Sigmoid colon (tissue), 4 donors: ENCODE results near the gene SCFD1.
"Not testable (repeated sequence)": the region's sequence is repeated elsewhere in the genome, so short reads cannot be mapped to it uniquely, and the experiment has no call there.

Experiments used
- EP300 ChIP-seq, 4 donors: sonication (generic); formaldehyde crosslinking; IDR thresholded peaks; one replicate each; pipeline ENCODE4 v1.6.1; 2017; ENCODE audit warnings: antibody characterized with exemption in 4 of 4
- POLR2A ChIP-seq, 2 donors: fragments of 450-650 bp; IDR thresholded peaks; one replicate each; pipeline ENCODE4 v1.6.1; 2016; ENCODE audit warnings: antibody characterized with exemption in 2 of 2, mild to moderate bottlenecking in 2 of 2, moderate library complexity in 2 of 2
- POLR2AphosphoS5 ChIP-seq, 4 donors: sonication (generic); formaldehyde crosslinking; IDR thresholded peaks; one replicate each; pipeline ENCODE4 v1.6.1; 2017; ENCODE audit warnings: antibody characterized with exemption in 4 of 4
- TF ChIP-seq, protein P1 (sequence below), 4 experiments: fragments of 450-650 bp in 3 of 4; fragments of 200-600 bp in 1 of 4; IDR thresholded peaks; one replicate each; pipeline ENCODE4 v1.5.1; 2016 to 2019; ENCODE audit warnings: antibody characterized with exemption in 4 of 4, mild to moderate bottlenecking in 3 of 4, moderate library complexity in 2 of 4

DNA sequence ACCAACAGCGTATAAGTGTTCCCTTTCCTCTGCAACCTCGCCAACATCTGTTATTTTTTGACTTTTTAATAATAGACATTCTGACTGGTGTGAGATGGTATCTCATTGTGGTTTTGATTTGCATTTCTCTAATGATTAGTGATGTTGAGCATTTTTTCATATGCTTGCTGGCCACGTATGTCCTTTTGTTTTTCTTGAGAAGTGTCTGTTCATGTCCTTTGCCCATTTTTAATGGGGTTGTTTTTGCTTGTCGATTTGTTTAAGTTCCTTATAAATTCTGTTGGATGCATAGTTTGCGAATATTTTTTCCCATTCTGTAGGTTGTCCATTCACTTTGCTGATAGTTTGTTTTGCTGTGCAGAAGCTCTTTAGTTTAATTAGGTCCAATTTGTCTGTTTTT is 22.3 kb downstream of the SCFD1 start:
- TF ChIP-seq, protein P1, sequence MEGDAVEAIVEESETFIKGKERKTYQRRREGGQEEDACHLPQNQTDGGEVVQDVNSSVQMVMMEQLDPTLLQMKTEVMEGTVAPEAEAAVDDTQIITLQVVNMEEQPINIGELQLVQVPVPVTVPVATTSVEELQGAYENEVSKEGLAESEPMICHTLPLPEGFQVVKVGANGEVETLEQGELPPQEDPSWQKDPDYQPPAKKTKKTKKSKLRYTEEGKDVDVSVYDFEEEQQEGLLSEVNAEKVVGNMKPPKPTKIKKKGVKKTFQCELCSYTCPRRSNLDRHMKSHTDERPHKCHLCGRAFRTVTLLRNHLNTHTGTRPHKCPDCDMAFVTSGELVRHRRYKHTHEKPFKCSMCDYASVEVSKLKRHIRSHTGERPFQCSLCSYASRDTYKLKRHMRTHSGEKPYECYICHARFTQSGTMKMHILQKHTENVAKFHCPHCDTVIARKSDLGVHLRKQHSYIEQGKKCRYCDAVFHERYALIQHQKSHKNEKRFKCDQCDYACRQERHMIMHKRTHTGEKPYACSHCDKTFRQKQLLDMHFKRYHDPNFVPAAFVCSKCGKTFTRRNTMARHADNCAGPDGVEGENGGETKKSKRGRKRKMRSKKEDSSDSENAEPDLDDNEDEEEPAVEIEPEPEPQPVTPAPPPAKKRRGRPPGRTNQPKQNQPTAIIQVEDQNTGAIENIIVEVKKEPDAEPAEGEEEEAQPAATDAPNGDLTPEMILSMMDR (IDR thresholded peaks at IDR 0.05), result not testable (repeated sequence)
- TF ChIP-seq POLR2AphosphoS5, POLR2A, EP300 (IDR thresholded peaks at IDR 0.05): not testable (repeated sequence)
